Activated CD8-positive, alpha-beta T cell treated with anti-CD3 and anti-CD28 coated beads for 36 hours (primary cell): ENCODE measurements around the gene RND3. TPM values are rescaled to one million over a fixed set of nuclear protein-coding genes. Genes with fewer than 3 reads are reported as not detected.

Experiments used
- ATAC-seq: fragments of 200-7000 bp; cut with Tn5 transposase; one replicate; pipeline ENCODE4 v1.10.0; 2021; ENCODE audit warnings: mild to moderate bottlenecking, moderate library complexity
- CTCF ChIA-PET: fragments of 350-600 bp; sonication (Branson Sonifier 250); formaldehyde crosslinking; loops from one replicate; lab custom pipeline; 2021; ENCODE audit warnings: antibody characterized with exemption; lab: Charles Lee
- POLR2A ChIA-PET: fragments of 350-600 bp; sonication (Branson Sonifier 250); formaldehyde crosslinking; loops from one replicate; lab custom pipeline; 2021; ENCODE audit warnings: antibody characterized with exemption; lab: Charles Lee
- DNase-seq: peaks from one replicate; pipeline ENCODE4 v3.0.0-alpha.2; 2020
- H3K27ac Mint-ChIP-seq: one replicate; pipeline ENCODE4 v1.8.0; 2021; ENCODE audit warnings: mild to moderate bottlenecking, mixed read lengths
- H3K27me3 Mint-ChIP-seq: one replicate; pipeline ENCODE4 v1.8.0; 2021; ENCODE audit warnings: mixed read lengths
- H3K36me3 Mint-ChIP-seq: one replicate; pipeline ENCODE4 v1.8.0; 2021; ENCODE audit warnings: low read depth, mixed read lengths
- H3K4me1 Mint-ChIP-seq: one replicate; pipeline ENCODE4 v1.8.0; 2021; ENCODE audit warnings: low read depth, mixed read lengths
- H3K4me3 Mint-ChIP-seq: one replicate; pipeline ENCODE4 v1.8.0; 2021; ENCODE audit warnings: mild to moderate bottlenecking, moderate library complexity, mixed read lengths
- H3K9me3 Mint-ChIP-seq: one replicate; pipeline ENCODE4 v1.8.0; 2021; ENCODE audit warnings: mixed read lengths
- CTCF ChIP-seq: fragments of 200-600 bp; IDR thresholded peaks from one replicate; pipeline ENCODE4 v1.8.0; 2022; ENCODE audit warnings: antibody characterized with exemption, mild to moderate bottlenecking
- intact Hi-C: fragments of 100-400 bp; cut with micrococcal nuclease; formaldehyde crosslinking; loops from one replicate; pipeline ENCODE4 v1.10.0; 2022
- total RNA-seq, 2 experiments: library from RNA; stranded (reverse); gene quantifications; one replicate each; pipeline ENCODE4 v1.2.3, GENCODE V29; 2021

RND3 gene
- total RNA-seq, 2 experiments from 2014 or later: not detected

- ATAC-seq (no peak), DNase-seq (no peak)
- intact Hi-C loops: no loop called here
- TF ChIP-seq CTCF: no peak
- POLR2A ChIA-PET: no interaction called here
- CTCF ChIA-PET: no interaction called here
- H3K36me3 Mint-ChIP-seq: no peaks in the 10 kb centered on the region
- no peaks in the 10 kb centered on the region for H3K4me1 Mint-ChIP-seq
- no peak overlapping the region for H3K27ac Mint-ChIP-seq
- no peak overlapping the region for H3K4me3 Mint-ChIP-seq
- no peaks in the 10 kb centered on the region for H3K9me3 Mint-ChIP-seq
- H3K27me3 Mint-ChIP-seq: peaks cover 2% of the 10 kb centered on the region
Observed at GRCh38 chr2:150432312-150432625, 55.2 kb downstream of the RND3 start.

GRCh38 chr2:150431561-150432311 is 55.7 kb downstream of the RND3 start:
- no peak overlapping the region for H3K27ac Mint-ChIP-seq
- intact Hi-C loops: no loop called here
- H3K36me3 Mint-ChIP-seq: no peaks in the 10 kb centered on the region
- H3K4me3 Mint-ChIP-seq: no peak overlapping the region
- no peak for TF ChIP-seq CTCF
- ATAC-seq (no peak), DNase-seq (no peak)
- H3K27me3 Mint-ChIP-seq: peaks cover 4% of the 10 kb centered on the region
- H3K9me3 Mint-ChIP-seq: no peaks in the 10 kb centered on the region
- POLR2A ChIA-PET: no interaction called here
- H3K4me1 Mint-ChIP-seq: no peaks in the 10 kb centered on the region
- CTCF ChIA-PET: no interaction called here

GRCh38 chr2:150429384-150429961 is 58.0 kb downstream of the RND3 start:
- no peak for ATAC-seq
- intact Hi-C loops: no loop called here
- no peak for DNase-seq
- CTCF ChIA-PET: no interaction called here
- Mint-ChIP-seq H3K27ac (no peak overlapping the region), H3K36me3 (no peaks in the 10 kb centered on the region), H3K4me1 (no peaks in the 10 kb centered on the region), H3K9me3 (no peaks in the 10 kb centered on the region), H3K27me3 (peaks cover 4% of the 10 kb centered on the region), H3K4me3 (no peak overlapping the region)
- POLR2A ChIA-PET: no interaction called here
- TF ChIP-seq CTCF: no peak

- Mint-ChIP-seq H3K9me3 (no peaks in the 10 kb centered on the region), H3K4me1 (no peaks in the 10 kb centered on the region), H3K36me3 (no peaks in the 10 kb centered on the region), H3K27me3 (peaks cover 4% of the 10 kb centered on the region), H3K27ac (no peak overlapping the region), H3K4me3 (no peak overlapping the region)
- DNase-seq (no peak), ATAC-seq (no peak)
- CTCF ChIA-PET: no interaction called here
- TF ChIP-seq CTCF: no peak
- POLR2A ChIA-PET: no interaction called here
- intact Hi-C loops: no loop called here
Observed at GRCh38 chr2:150428641-150429040, 58.8 kb downstream of the RND3 start.

- ATAC-seq: no peak
- H3K36me3 Mint-ChIP-seq: no peaks in the 10 kb centered on the region
Observed at GRCh38 chr2:150427298-150427697, 60.2 kb downstream of the RND3 start.

More at GRCh38 chr2:150427298-150427697, 60.2 kb downstream of the RND3 start:
- H3K4me1 Mint-ChIP-seq: no peaks in the 10 kb centered on the region
- POLR2A ChIA-PET: no interaction called here
- no peak overlapping the region for H3K4me3 Mint-ChIP-seq
- CTCF ChIA-PET: no interaction called here
- DNase-seq: no peak
- intact Hi-C loops: no loop called here
- no peak for TF ChIP-seq CTCF
- no peak overlapping the region for H3K27ac Mint-ChIP-seq
- H3K9me3 Mint-ChIP-seq: no peaks in the 10 kb centered on the region
- peaks cover 2% of the 10 kb centered on the region for H3K27me3 Mint-ChIP-seq
